HEK293T (cell line): ENCODE measurements around the gene DENND1B.

Experiments
- CTCF ChIA-PET: fragments of 350-600 bp; formaldehyde crosslinking; extraction: SDS; loops from one replicate; lab custom pipeline; 2021; ENCODE audit warnings: antibody characterized with exemption, inconsistent platforms; lab: Yijun Ruan, JAX
- POLR2A ChIA-PET: fragments of 350-600 bp; formaldehyde crosslinking; extraction: SDS; loops from one replicate; lab custom pipeline; 2020; ENCODE audit warnings: antibody characterized with exemption, inconsistent platforms; lab: Yijun Ruan, JAX
- DNase-seq: peaks from one replicate; pipeline ENCODE4 v3.0.0; 2012; ENCODE audit warnings: mixed read lengths; ENCODE audit errors: extremely low spot score
- ARNT ChIP-seq: fragments of 450-650 bp; IDR thresholded peaks from 2 replicates; pipeline ENCODE4 v1.6.1; 2017; ENCODE audit warnings: mild to moderate bottlenecking
- BHLHE40 ChIP-seq: fragments of 450-650 bp; IDR thresholded peaks from 2 replicates; pipeline ENCODE4 v1.6.1; 2016; ENCODE audit warnings: mild to moderate bottlenecking, moderate library complexity, borderline replicate concordance
- CTBP1 ChIP-seq: fragments of 450-650 bp; IDR thresholded peaks from 2 replicates; pipeline ENCODE4 v1.6.1; 2016; ENCODE audit warnings: borderline replicate concordance
- ELF4 ChIP-seq: fragments of 450-650 bp; IDR thresholded peaks from 2 replicates; pipeline ENCODE4 v1.6.1; 2017; ENCODE audit warnings: antibody characterized with exemption
- FOXA1 ChIP-seq: fragments of 450-650 bp; IDR thresholded peaks from 2 replicates; pipeline ENCODE4 v1.6.1; 2016; ENCODE audit warnings: mild to moderate bottlenecking
- FOXK2 ChIP-seq: fragments of 450-650 bp; IDR thresholded peaks from 2 replicates; pipeline ENCODE4 v1.6.1; 2016; ENCODE audit warnings: mild to moderate bottlenecking
- FOXM1 ChIP-seq: fragments of 450-650 bp; IDR thresholded peaks from 2 replicates; pipeline ENCODE4 v1.6.1; 2017; ENCODE audit warnings: mild to moderate bottlenecking, borderline replicate concordance
- HDGF ChIP-seq: fragments of 450-650 bp; IDR thresholded peaks from 2 replicates; pipeline ENCODE4 v1.6.1; 2017; ENCODE audit warnings: antibody characterized with exemption, borderline replicate concordance
- L3MBTL2 ChIP-seq: fragments of 450-650 bp; conservative IDR thresholded peaks from 2 replicates; pipeline ENCODE4 v1.6.1; 2016; ENCODE audit warnings: mild to moderate bottlenecking
- LEF1 ChIP-seq: fragments of 450-650 bp; IDR thresholded peaks from 2 replicates; pipeline ENCODE4 v1.6.1; 2017; ENCODE audit warnings: mild to moderate bottlenecking, borderline replicate concordance
- NFRKB ChIP-seq: fragments of 450-650 bp; IDR thresholded peaks from 2 replicates; pipeline ENCODE4 v1.6.1; 2016; ENCODE audit warnings: mild to moderate bottlenecking, moderate library complexity
- SP1 ChIP-seq: fragments of 450-650 bp; IDR thresholded peaks from 2 replicates; pipeline ENCODE4 v1.6.1; 2017
- SUZ12 ChIP-seq: fragments of 450-650 bp; IDR thresholded peaks from 2 replicates; pipeline ENCODE4 v1.6.1; 2016; ENCODE audit warnings: mild to moderate bottlenecking
- TARDBP ChIP-seq: fragments of 450-650 bp; IDR thresholded peaks from 2 replicates; pipeline ENCODE4 v1.6.1; 2016
- ZNF384 ChIP-seq: fragments of 450-650 bp; IDR thresholded peaks from 2 replicates; pipeline ENCODE4 v1.6.1; 2016
- TF ChIP-seq, protein P1 (sequence below): fragments of 450-650 bp; IDR thresholded peaks from 2 replicates; pipeline ENCODE4 v1.6.1; 2016

DENND1B gene

GRCh38 chr1:197557302-197557701, 218.0 kb downstream of the DENND1B start:
- DNase-seq = no peak
- ChIA-PET CTCF (no interaction called here), POLR2A (no interaction called here)
- TF ChIP-seq LEF1 (no peak), NFRKB (no peak), CTBP1 (no peak), SUZ12 (no peak), TARDBP (no peak), SP1 (no peak), BHLHE40 (no peak), FOXM1 (no peak), FOXA1 (no peak), FOXK2 (no peak), ELF4 (no peak), ZNF384 (no peak), L3MBTL2 (no peak), ARNT (no peak), HDGF (no peak)
- TF ChIP-seq, protein P1, sequence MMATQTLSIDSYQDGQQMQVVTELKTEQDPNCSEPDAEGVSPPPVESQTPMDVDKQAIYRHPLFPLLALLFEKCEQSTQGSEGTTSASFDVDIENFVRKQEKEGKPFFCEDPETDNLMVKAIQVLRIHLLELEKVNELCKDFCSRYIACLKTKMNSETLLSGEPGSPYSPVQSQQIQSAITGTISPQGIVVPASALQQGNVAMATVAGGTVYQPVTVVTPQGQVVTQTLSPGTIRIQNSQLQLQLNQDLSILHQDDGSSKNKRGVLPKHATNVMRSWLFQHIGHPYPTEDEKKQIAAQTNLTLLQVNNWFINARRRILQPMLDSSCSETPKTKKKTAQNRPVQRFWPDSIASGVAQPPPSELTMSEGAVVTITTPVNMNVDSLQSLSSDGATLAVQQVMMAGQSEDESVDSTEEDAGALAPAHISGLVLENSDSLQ = no peak

DNA sequence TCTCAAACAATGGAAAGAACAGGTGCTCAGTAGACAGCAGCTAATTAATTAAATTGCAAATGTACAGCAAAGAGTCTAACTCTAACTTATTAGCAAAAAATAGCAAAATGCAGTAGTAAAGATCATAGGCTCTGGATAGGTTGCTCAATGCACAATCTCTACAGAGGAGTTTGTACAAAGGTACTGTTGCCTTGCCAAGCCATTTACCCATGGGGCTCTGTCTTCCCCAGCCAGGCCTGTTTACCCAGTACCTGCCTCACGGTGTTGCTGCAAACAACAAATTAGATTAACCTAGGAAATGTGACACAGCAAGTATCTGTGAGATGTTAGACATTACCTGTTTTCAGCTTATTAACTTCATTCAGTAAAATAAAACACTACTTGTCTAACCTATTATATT, 222.0 kb downstream of the DENND1B start:
- TF ChIP-seq ZNF384 = no peak
- TF ChIP-seq L3MBTL2 = no peak
- TF ChIP-seq SP1 = no peak
- TF ChIP-seq FOXM1 = no peak
- TF ChIP-seq NFRKB = no peak
- no peak for TF ChIP-seq HDGF
- ChIA-PET CTCF (no interaction called here), POLR2A (no interaction called here)
- no peak for DNase-seq

DNA sequence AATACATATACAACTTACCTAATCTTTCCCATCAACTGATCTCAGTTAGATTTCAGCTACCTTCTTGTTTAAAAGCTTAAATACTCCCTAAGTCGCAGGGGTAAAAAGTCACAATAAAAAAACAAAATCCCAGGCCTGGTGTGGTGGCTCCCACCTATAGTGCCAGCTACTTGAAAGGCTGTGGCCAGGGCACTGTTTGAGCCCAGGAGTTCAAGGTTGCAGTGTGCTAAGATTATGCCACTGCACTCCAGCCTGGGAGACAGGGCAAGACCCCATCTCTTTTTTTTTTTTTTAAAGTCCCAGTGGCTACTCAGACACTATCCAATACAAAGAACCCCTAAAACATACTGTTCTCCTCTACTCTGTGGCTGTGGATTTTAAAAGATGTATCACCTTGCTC, 228.3 kb downstream of the DENND1B start:
- POLR2A ChIA-PET = no interaction called here
- TF ChIP-seq CTBP1 = no peak
- no peak for TF ChIP-seq FOXA1
- TF ChIP-seq, protein P1 = no peak
- no peak for TF ChIP-seq LEF1
- no peak for TF ChIP-seq HDGF
- no peak for TF ChIP-seq BHLHE40
- no peak for TF ChIP-seq SP1
- no peak for TF ChIP-seq NFRKB
- CTCF ChIA-PET = no interaction called here
- DNase-seq = no peak

- DNase-seq = no peak
- ChIA-PET POLR2A (no interaction called here), CTCF (no interaction called here)
- no peak for TF ChIP-seq LEF1
- TF ChIP-seq NFRKB = no peak
- TF ChIP-seq FOXM1 = no peak
- TF ChIP-seq FOXA1 = no peak
- no peak for TF ChIP-seq SP1
- TF ChIP-seq ZNF384 = no peak
- no peak for TF ChIP-seq L3MBTL2
- TF ChIP-seq BHLHE40 = no peak
- no peak for TF ChIP-seq CTBP1
- no peak for TF ChIP-seq ARNT
- TF ChIP-seq HDGF = no peak
- TF ChIP-seq, protein P1 = no peak
- no peak for TF ChIP-seq FOXK2
- TF ChIP-seq TARDBP = no peak
Observed at GRCh38 chr1:197544553-197544952, 230.7 kb downstream of the DENND1B start.

- TF ChIP-seq FOXM1 = no peak
- no peak for TF ChIP-seq ELF4
- no peak for TF ChIP-seq BHLHE40
- TF ChIP-seq FOXA1 = no peak
- TF ChIP-seq LEF1 = no peak
- no peak for TF ChIP-seq ARNT
- no peak for TF ChIP-seq CTBP1
- TF ChIP-seq HDGF = no peak
- no peak for DNase-seq
- ChIA-PET POLR2A (no interaction called here), CTCF (no interaction called here)
Observed at GRCh38 chr1:197544130-197544529, 231.2 kb downstream of the DENND1B start.

DNA sequence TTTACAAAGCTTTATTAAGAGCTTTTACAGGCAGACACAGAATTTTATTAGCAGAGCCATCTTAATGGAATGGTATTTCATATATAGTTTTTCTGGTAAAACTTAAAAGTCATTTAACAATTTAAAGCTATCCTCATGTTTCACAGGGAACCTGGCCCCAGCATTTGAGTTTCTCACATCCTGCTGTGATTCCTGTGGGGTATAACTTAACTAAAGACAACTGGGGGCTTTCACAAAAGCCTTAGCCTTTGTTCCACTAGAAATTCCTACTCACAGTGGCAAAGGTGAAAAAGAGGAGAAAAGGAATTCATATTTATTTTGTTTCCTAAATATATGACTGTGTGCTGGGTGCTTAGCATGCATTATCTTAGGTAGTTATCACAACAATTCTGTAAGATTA, 233.9 kb downstream of the DENND1B start:
- CTCF ChIA-PET = no interaction called here

More for the DNA sequence above, 233.9 kb downstream of the DENND1B start:
- DNase-seq = no peak
- TF ChIP-seq SP1 (no peak), FOXK2 (no peak), HDGF (no peak), ARNT (no peak), CTBP1 (no peak), ELF4 (no peak), FOXA1 (no peak), BHLHE40 (no peak), LEF1 (no peak), FOXM1 (no peak), NFRKB (no peak)
- POLR2A ChIA-PET = no interaction called here
